Gastroesophageal sphincter (tissue), 4 donors: Measurements from ENCODE around the gene SKP1. TPM values are rescaled to one million over a fixed set of nuclear protein-coding genes. Genes with fewer than 3 reads are reported as not detected.

Source experiments
- ATAC-seq: fragments of 150-250 bp; one replicate; pipeline ENCODE4 v1.9.1; 2016; ENCODE audit warnings: mild to moderate bottlenecking, moderate library complexity
- H3K27ac ChIP-seq, 4 donors: fragments of 200-600 bp; sonication (generic) in 3 of 4; 1 replicate in 3 of 4; 2 replicates in 1 of 4; pipeline ENCODE4 v1.5.1; 2016 to 2019
- H3K27me3 ChIP-seq: fragments of 200-600 bp; sonication (generic); one replicate; pipeline ENCODE4 v1.5.1; 2019
- H3K36me3 ChIP-seq, 2 donors: fragments of 200-600 bp; sonication (generic); one replicate each; pipeline ENCODE4 v1.5.1; 2019; ENCODE audit warnings: control low read depth in 1 of 2
- H3K4me1 ChIP-seq, 3 donors: fragments of 200-600 bp; sonication (generic); 1 replicate in 2 of 3; 2 replicates in 1 of 3; pipeline ENCODE4 v1.5.1; 2016 to 2019; ENCODE audit warnings: control low read depth in 2 of 3
- H3K4me3 ChIP-seq, 2 donors: fragments of 200-600 bp; sonication (generic); one replicate each; pipeline ENCODE4 v1.5.1; 2019; ENCODE audit warnings: mild to moderate bottlenecking in 1 of 2, moderate library complexity in 1 of 2
- H3K9me3 ChIP-seq, 3 donors: fragments of 200-600 bp; sonication (generic); one replicate each; pipeline ENCODE4 v1.5.1; 2017 to 2019; ENCODE audit warnings: control low read depth in 2 of 3
- EP300 ChIP-seq: sonication (generic); formaldehyde crosslinking; IDR thresholded peaks from one replicate; pipeline ENCODE4 v1.6.1; 2017; ENCODE audit warnings: antibody characterized with exemption, mild to moderate bottlenecking
- POLR2A ChIP-seq, 2 donors: fragments of 450-650 bp; IDR thresholded peaks; one replicate each; pipeline ENCODE4 v1.6.1; 2017; ENCODE audit warnings: antibody characterized with exemption in 2 of 2, mild to moderate bottlenecking in 2 of 2, moderate library complexity in 1 of 2
- POLR2AphosphoS5 ChIP-seq: sonication (generic); formaldehyde crosslinking; IDR thresholded peaks from one replicate; pipeline ENCODE4 v1.6.1; 2017; ENCODE audit warnings: antibody characterized with exemption
- WGBS, 2 donors: methylation state at CpG; one replicate each; pipeline ENCODE4 v1.1.5; 2018; ENCODE audit warnings: low coverage in 1 of 2; 5-methylcytosine and 5-hydroxymethylcytosine counted together
- total RNA-seq, 4 donors: library from RNA; depleted of rRNA; stranded (reverse); fragments of >200 nt; gene quantifications; one replicate each; pipeline ENCODE4 v1.1.0, GENCODE V29; 2016
- TF ChIP-seq, protein P1 (sequence below), 4 experiments: fragments of 200-600 bp in 2 of 4; fragments of 450-650 bp in 2 of 4; sonication (generic) in 1 of 4; IDR thresholded peaks; one replicate each; pipeline ENCODE4 v1.5.1; 2017 to 2019; ENCODE audit warnings: antibody characterized with exemption in 4 of 4, mild to moderate bottlenecking in 2 of 4, moderate library complexity in 2 of 4

SKP1 gene
- total RNA-seq, 4 donors from 2014 or later, result 313 to 463 (median 399) TPM

- ATAC-seq, result peak; percentile 80
- Histone ChIP-seq H3K4me1 (no peaks in the 10 kb centered on the region), H3K27me3 (no peaks in the 10 kb centered on the region), H3K36me3 (no peaks in the 10 kb centered on the region), H3K27ac (no peak overlapping the region), H3K9me3 (no peaks in the 10 kb centered on the region), H3K4me3 (no peak overlapping the region)
- TF ChIP-seq POLR2AphosphoS5, result no peak
- TF ChIP-seq, protein P1, sequence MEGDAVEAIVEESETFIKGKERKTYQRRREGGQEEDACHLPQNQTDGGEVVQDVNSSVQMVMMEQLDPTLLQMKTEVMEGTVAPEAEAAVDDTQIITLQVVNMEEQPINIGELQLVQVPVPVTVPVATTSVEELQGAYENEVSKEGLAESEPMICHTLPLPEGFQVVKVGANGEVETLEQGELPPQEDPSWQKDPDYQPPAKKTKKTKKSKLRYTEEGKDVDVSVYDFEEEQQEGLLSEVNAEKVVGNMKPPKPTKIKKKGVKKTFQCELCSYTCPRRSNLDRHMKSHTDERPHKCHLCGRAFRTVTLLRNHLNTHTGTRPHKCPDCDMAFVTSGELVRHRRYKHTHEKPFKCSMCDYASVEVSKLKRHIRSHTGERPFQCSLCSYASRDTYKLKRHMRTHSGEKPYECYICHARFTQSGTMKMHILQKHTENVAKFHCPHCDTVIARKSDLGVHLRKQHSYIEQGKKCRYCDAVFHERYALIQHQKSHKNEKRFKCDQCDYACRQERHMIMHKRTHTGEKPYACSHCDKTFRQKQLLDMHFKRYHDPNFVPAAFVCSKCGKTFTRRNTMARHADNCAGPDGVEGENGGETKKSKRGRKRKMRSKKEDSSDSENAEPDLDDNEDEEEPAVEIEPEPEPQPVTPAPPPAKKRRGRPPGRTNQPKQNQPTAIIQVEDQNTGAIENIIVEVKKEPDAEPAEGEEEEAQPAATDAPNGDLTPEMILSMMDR (IDR thresholded peaks at IDR 0.05), result peak in 3 of 4 experiments; percentile 79 to 86 (median 82)
- 50 to 75% methylated on average over 2 to 4 of the region's 11 CpGs for WGBS, 2 donors
These were observed 7.7 kb upstream of the SKP1 start for GRCh38 chr5:134184155-134185135.

- Histone ChIP-seq H3K27ac (no peak overlapping the region), H3K9me3 (no peaks in the 10 kb centered on the region), H3K4me1 (no peaks in the 10 kb centered on the region), H3K27me3 (no peaks in the 10 kb centered on the region), H3K4me3 (no peak overlapping the region), H3K36me3 (no peaks in the 10 kb centered on the region)
- ATAC-seq, result no peak
- TF ChIP-seq POLR2A (IDR thresholded peaks at IDR 0.05) (no peak), POLR2AphosphoS5 (no peak), EP300 (no peak)
- TF ChIP-seq, protein P1 (IDR thresholded peaks at IDR 0.05), result no peak
These were observed 6.7 kb upstream of the SKP1 start for GRCh38 chr5:134183481-134183880.

DNA sequence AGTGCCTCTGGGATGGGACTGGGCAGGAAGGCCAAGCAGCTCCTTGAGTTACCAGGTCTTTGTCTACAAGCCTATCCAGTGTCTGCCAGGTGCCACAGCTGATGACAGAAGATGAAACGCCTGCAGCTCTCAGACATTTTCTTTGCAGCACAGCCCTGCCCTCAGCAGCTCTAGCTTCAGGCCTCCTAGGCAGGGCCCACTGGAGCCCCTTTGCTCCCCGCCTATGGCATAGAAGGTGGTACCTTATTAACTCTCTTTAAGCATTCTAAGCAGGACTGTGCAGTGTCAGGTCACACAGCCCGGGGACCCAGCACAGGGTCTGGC is 1.3 kb upstream of the SKP1 start:
- no peak for TF ChIP-seq POLR2AphosphoS5
- TF ChIP-seq POLR2A (IDR thresholded peaks at IDR 0.05), result no peak
- TF ChIP-seq, protein P1 (IDR thresholded peaks at IDR 0.05), result no peak
- no peak for TF ChIP-seq EP300
- Histone ChIP-seq H3K4me3 (peak overlapping the region in 1 of 2 donors; percentile 98), H3K27me3 (no peaks in the 10 kb centered on the region), H3K36me3 (peaks cover 0 to 7% of the 10 kb centered on the region in 2 donors), H3K27ac (peak overlapping the region in 3 of 4 donors; percentile 100), H3K9me3 (no peaks in the 10 kb centered on the region), H3K4me1 (peaks cover 0 to 37% (median 16%) of the 10 kb centered on the region in 3 donors)
- ATAC-seq, result no peak
- 90% methylated on average over 2 of the region's 3 CpGs; no CpG with 5 or more reads in 1 of the 2 donors for WGBS, 2 donors

DNA sequence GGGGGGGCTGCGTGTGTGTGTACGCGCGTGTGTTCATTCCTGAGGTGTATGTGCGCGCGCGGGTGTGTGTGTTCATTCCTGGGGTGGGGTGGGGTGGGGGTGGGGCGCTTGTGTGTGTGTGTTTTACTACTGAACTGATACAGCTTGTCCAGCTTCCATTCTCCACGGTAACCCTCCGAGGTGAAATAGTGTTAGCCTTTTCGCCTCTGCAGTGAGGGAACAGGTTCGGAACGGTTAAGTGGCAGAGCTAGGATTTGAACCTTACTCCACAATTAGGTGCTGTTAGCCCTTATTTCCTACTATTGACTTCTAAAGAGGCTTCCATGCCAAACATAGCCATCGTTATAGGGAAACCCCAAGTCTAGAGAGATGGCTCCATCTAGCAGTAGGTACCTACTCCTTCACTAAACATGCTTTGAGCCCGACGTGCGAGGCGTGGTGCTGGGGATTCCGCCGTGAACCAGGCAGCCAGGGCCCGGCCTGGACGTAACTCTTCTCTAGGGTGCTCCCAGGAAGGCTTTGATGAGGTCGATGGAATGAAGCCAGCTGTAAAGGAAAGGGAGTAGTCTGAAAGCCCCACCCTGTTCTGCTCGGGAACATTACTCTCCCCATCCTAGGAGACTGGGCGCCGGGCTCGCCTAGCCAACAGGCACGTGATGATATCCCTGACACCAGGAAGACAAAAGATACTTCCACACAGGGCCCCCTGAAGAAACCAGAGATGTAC is 782 bp upstream of the SKP1 start:
- TF ChIP-seq, protein P1 (IDR thresholded peaks at IDR 0.05), result no peak
- TF ChIP-seq EP300 (no peak), POLR2AphosphoS5 (no peak), POLR2A (IDR thresholded peaks at IDR 0.05) (no peak)
- peak; percentile 75 for ATAC-seq
- H3K36me3 ChIP-seq, result peaks cover 0 to 13% of the 10 kb centered on the region in 2 donors
- no peaks in the 10 kb centered on the region for H3K9me3 ChIP-seq
- H3K27ac ChIP-seq, result peak overlapping the region; percentile 97 to 100 (median 100)
- no peaks in the 10 kb centered on the region for H3K27me3 ChIP-seq
- WGBS, 2 donors, result 0 to 43% methylated on average over 4 to 6 of the region's 29 CpGs
- peaks cover 0 to 42% (median 16%) of the 10 kb centered on the region in 3 donors for H3K4me1 ChIP-seq
- peak overlapping the region; percentile 92 to 98 for H3K4me3 ChIP-seq
